OCI-LY7 (cell line): ENCODE measurements around the gene GIT2.

Experiments used
- EZH2phosphoT487 ChIP-seq: fragments of 200-600 bp; sonication (generic); IDR thresholded peaks from 2 replicates; pipeline ENCODE4 v1.6.1; 2018; ENCODE audit warnings: low read depth, borderline replicate concordance, mild to moderate bottlenecking, mixed run types, antibody characterized with exemption, low read length, moderate library complexity, mixed read lengths
- TF ChIP-seq, protein P1 (sequence below): fragments of 200-600 bp; sonication (generic); conservative IDR thresholded peaks from 2 replicates; pipeline ENCODE4 v1.5.1; 2014; ENCODE audit warnings: mild to moderate bottlenecking, antibody characterized with exemption, low read length, moderate library complexity, mixed read lengths

DNA sequence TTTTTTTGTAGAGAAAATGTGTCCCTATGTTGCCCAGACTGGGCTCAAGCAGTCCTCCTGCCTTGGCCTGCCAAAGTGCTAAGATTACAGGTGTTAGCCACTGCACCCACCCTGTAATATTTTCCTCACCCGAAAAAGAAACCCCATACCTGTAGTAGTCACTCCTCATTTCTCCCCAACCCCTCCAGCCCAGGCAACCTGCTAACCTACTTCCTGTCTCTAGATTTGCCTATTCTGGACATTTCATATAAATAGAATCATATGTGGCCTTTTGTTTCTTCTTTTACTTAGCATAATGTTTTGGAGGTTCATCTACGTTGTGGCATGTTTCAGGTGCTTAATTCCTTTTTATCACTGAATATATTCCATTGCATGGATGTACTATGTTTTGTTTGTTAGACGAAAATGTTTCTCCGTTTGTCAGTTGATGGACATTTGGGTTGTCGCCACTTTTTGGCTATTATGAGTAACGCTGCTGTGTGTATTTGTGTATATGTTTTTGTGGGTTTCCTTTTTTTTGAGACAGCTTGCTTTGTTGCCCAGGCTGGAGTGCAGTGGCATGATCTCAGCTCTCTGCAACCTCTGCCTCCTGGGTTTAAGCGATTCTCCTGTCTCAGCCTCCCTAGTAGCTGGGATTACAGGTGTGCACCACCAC lies 9.3 kb upstream of the GIT2 start:
- TF ChIP-seq, protein P1, sequence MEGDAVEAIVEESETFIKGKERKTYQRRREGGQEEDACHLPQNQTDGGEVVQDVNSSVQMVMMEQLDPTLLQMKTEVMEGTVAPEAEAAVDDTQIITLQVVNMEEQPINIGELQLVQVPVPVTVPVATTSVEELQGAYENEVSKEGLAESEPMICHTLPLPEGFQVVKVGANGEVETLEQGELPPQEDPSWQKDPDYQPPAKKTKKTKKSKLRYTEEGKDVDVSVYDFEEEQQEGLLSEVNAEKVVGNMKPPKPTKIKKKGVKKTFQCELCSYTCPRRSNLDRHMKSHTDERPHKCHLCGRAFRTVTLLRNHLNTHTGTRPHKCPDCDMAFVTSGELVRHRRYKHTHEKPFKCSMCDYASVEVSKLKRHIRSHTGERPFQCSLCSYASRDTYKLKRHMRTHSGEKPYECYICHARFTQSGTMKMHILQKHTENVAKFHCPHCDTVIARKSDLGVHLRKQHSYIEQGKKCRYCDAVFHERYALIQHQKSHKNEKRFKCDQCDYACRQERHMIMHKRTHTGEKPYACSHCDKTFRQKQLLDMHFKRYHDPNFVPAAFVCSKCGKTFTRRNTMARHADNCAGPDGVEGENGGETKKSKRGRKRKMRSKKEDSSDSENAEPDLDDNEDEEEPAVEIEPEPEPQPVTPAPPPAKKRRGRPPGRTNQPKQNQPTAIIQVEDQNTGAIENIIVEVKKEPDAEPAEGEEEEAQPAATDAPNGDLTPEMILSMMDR: no peak
- no peak for TF ChIP-seq EZH2phosphoT487
